Measurements from ENCODE around the gene SLC12A7.

SLC12A7 gene

DNA sequence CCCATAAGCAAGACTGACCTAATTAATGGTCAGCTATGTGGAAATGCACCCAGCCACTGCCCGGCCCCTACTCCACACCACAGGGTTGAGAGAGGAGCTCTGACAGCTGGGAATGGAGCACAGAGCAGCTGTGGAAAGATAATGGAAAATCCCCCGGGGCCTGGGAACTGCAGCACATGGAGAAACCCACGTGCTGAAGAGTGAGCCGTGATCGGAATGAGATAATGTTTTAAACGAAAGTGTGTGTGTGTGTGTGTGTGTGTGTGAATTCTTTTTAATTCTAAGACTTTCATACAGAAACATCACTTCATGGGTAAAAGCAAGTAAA is 13.1 kb upstream of the SLC12A7 start:
- no peak for DNase-seq (ENCODE audit: low read depth, low spot score)
- H3K27ac ChIP-seq, result no peak overlapping the region
- H3K4me3 ChIP-seq, result no peak overlapping the region
- no peak overlapping the region for H3K9ac ChIP-seq (ENCODE audit: insufficient read length)
- H3K36me3 ChIP-seq (ENCODE audit: insufficient read depth, low read length), result no peaks in the 10 kb centered on the region
- H3K9me3 ChIP-seq (ENCODE audit: low read depth, low read length), result no peaks in the 10 kb centered on the region
- TF ChIP-seq EZH2 (IDR thresholded peaks at IDR 0.05), result no peak

DNA sequence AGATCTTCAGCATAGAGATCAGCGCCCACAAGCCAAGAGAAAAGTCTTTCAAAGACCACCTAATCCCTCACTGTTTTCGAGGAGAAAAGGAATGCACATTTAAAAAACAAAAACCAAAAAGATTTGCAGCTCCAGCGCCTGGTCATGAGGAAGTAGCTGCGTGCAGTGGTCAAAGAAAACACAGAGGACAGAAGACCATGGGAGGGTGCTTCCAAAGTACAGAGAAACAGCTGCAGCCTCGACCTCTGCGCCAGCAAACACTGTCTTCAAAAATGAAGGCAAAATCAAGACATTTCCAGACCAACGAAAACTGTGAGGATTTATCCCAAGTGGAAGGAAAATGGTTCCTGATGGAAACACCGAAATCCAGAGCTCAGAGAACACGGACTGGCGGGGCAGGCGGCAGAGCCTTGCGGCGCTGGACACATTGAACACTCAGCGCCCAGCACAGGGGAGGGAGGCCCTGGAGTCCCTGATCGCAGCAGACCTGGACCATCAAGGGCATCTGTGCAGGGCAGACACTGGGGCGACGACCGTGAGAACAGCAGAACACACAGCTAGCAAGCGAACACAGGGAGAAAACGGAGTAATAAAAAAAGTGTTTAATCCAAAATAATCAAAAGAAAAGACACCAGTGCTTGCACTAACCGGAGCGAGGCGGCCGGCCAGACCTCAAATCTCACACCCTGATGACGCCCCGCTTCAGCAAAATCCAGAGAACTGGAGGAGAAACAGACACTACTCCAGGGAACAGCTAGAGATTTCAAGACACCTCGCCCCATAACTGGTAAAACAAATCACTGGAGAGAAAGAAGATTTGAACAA is 12.6 kb upstream of the SLC12A7 start:
- DNase-seq (ENCODE audit: low read depth, low spot score), result no peak
- Histone ChIP-seq H3K9ac (ENCODE audit: insufficient read length) (no peak overlapping the region), H3K27ac (no peak overlapping the region), H3K36me3 (ENCODE audit: insufficient read depth, low read length) (no peaks in the 10 kb centered on the region), H3K4me3 (no peak overlapping the region), H3K9me3 (ENCODE audit: low read depth, low read length) (no peaks in the 10 kb centered on the region)
- no peak for TF ChIP-seq FOXP2 (optimal IDR thresholded peaks at IDR 0.05; ENCODE audit: control extremely low read depth, extremely low read length, insufficient read depth)

DNA sequence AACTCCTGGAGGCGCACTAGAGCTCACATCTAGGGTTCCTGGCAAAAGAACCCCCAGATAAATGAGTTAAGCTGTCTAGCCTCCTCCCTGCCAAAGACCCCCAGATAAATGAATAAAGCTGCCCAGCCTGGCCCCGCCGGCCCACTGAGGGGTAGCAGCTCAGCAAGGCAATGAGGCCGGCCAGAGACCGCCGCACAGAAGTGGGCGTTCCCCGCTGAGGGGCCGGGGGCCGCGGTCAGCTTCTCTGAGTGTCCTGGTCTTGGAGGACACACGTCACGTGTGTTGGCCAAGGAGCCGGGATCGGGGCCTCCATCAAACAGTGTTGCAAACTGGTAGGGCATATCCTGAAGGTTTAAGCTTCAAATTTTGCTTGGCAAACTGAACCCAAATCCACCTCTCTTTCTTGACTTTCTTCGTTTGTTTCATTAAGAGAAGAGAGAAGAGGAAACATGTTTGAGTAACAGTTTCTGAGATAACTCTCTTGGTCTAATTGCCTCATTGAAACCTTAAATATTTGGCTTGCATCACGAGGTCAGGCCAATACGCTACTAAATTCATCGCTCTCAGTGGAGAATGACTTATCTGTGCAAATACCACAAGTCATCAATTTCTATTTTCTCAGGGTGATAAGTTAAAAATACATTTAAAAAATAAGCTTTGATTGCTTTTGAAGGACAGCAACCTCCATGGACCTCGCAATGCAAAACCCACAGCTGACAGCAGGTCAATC is 11.7 kb upstream of the SLC12A7 start:
- Histone ChIP-seq H3K36me3 (ENCODE audit: insufficient read depth, low read length) (no peaks in the 10 kb centered on the region), H3K27ac (no peak overlapping the region), H3K9ac (ENCODE audit: insufficient read length) (no peak overlapping the region), H3K9me3 (ENCODE audit: low read depth, low read length) (no peaks in the 10 kb centered on the region), H3K4me3 (no peak overlapping the region)
- no peak for TF ChIP-seq FOXP2 (optimal IDR thresholded peaks at IDR 0.05; ENCODE audit: control extremely low read depth, extremely low read length, insufficient read depth)
- no peak for TF ChIP-seq POLR2AphosphoS5 (IDR thresholded peaks at IDR 0.05; ENCODE audit: borderline replicate concordance, low read depth, low read length)
- TF ChIP-seq EZH2 (IDR thresholded peaks at IDR 0.05), result no peak
- no peak for DNase-seq (ENCODE audit: low read depth, low spot score)

DNA sequence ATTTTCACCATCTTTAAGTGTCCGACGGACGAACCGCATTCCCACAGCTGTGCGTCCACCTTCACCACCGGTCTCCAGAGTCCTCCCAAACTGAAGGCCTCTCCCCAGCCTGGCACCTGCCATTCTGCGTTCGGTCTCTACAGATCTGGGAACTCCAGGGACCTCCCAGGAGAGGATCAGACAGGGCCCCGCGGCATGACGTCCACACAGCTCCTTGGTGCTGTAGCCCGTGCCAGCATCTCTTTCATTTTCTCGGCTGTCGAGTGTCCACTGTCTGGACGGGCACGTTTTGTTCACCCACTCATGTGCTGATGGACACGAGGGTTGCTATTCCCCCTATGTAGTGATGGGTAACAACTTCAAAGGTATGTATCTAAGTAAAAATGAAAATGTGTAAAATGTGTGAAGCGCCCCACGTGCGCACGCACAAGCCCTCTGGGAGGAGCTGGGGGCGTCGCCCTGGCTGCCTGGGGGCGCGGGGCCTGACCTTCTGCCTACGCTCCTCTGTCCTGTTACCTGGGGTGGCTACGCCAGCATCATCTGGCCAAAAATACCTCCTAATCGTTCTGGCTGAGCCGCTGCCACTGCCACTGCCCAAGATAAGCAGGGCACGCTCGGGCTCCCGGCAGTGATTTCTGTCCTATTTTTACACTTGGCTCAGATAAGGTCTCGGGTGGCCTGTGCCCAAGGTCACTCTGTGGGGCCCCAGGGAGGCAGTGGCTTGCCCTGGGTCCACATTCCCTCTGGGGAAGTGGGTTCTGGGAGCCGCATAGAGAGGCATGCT is 10.8 kb upstream of the SLC12A7 start:
- H3K9ac ChIP-seq (ENCODE audit: insufficient read length), result no peak overlapping the region
- TF ChIP-seq POLR2AphosphoS5 (IDR thresholded peaks at IDR 0.05; ENCODE audit: borderline replicate concordance, low read depth, low read length), result no peak
- TF ChIP-seq EZH2 (IDR thresholded peaks at IDR 0.05), result no peak
- TF ChIP-seq FOXP2 (optimal IDR thresholded peaks at IDR 0.05; ENCODE audit: control extremely low read depth, extremely low read length, insufficient read depth), result no peak
- no peak for DNase-seq (ENCODE audit: low read depth, low spot score)
- no peaks in the 10 kb centered on the region for H3K36me3 ChIP-seq (ENCODE audit: insufficient read depth, low read length)
- no peak overlapping the region for H3K27ac ChIP-seq
- no peaks in the 10 kb centered on the region for H3K9me3 ChIP-seq (ENCODE audit: low read depth, low read length)
- H3K4me3 ChIP-seq, result no peak overlapping the region

DNA sequence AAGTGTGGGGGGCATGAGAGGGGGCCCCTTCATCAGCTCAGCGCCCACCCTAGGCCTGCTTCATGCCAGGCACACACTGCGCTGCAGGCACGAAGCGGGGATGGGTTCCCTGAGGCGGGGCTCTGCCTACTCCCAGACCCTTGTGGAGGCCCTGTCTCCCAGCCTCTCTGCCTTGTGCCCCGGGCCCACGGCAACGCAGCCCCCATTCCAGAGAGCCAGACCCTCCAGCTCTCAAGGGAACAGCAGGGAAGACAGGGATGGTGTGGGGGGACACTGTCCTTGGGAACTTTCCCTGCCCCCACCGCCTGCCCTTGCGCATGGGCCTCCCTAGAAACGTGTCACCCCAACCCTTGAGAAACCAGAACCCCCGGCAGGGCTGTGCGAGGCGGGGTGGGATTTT is 10.0 kb upstream of the SLC12A7 start:
- TF ChIP-seq FOXP2 (optimal IDR thresholded peaks at IDR 0.05; ENCODE audit: control extremely low read depth, extremely low read length, insufficient read depth), result no peak
- no peak for TF ChIP-seq POLR2AphosphoS5 (IDR thresholded peaks at IDR 0.05; ENCODE audit: borderline replicate concordance, low read depth, low read length)
- TF ChIP-seq EZH2 (IDR thresholded peaks at IDR 0.05), result no peak
- DNase-seq (ENCODE audit: low read depth, low spot score), result no peak
- no peaks in the 10 kb centered on the region for H3K36me3 ChIP-seq (ENCODE audit: insufficient read depth, low read length)
- H3K9ac ChIP-seq (ENCODE audit: insufficient read length), result no peak overlapping the region
- no peaks in the 10 kb centered on the region for H3K9me3 ChIP-seq (ENCODE audit: low read depth, low read length)
- H3K4me3 ChIP-seq, result no peak overlapping the region
- H3K27ac ChIP-seq, result no peak overlapping the region

DNA sequence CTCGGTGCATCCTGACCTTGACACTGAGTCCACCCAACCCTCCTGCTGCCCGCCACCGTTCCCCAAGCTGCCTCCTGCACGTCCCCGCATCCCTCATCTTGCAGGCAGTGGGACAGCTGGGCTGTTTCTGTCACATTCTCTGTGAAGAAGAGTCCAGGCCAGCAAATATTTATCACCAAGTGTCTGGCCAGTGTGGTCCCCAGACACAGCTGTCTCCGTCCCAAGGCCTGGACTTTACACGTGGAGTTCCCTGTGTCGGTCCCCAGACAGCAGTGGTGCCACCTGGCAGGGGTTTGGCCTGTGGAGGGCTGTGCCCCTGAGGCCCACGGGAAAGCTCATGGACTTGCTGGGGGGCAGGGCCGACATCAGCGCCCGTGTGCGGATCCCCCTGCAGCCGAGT is 9.2 kb upstream of the SLC12A7 start:
- Histone ChIP-seq H3K9me3 (ENCODE audit: low read depth, low read length) (no peaks in the 10 kb centered on the region), H3K4me3 (no peak overlapping the region), H3K9ac (ENCODE audit: insufficient read length) (no peak overlapping the region), H3K36me3 (ENCODE audit: insufficient read depth, low read length) (no peaks in the 10 kb centered on the region), H3K27ac (no peak overlapping the region)
- no peak for DNase-seq (ENCODE audit: low read depth, low spot score)
- no peak for TF ChIP-seq POLR2AphosphoS5 (IDR thresholded peaks at IDR 0.05; ENCODE audit: borderline replicate concordance, low read depth, low read length)
- TF ChIP-seq FOXP2 (optimal IDR thresholded peaks at IDR 0.05; ENCODE audit: control extremely low read depth, extremely low read length, insufficient read depth), result no peak
- no peak for TF ChIP-seq EZH2 (IDR thresholded peaks at IDR 0.05)

DNA sequence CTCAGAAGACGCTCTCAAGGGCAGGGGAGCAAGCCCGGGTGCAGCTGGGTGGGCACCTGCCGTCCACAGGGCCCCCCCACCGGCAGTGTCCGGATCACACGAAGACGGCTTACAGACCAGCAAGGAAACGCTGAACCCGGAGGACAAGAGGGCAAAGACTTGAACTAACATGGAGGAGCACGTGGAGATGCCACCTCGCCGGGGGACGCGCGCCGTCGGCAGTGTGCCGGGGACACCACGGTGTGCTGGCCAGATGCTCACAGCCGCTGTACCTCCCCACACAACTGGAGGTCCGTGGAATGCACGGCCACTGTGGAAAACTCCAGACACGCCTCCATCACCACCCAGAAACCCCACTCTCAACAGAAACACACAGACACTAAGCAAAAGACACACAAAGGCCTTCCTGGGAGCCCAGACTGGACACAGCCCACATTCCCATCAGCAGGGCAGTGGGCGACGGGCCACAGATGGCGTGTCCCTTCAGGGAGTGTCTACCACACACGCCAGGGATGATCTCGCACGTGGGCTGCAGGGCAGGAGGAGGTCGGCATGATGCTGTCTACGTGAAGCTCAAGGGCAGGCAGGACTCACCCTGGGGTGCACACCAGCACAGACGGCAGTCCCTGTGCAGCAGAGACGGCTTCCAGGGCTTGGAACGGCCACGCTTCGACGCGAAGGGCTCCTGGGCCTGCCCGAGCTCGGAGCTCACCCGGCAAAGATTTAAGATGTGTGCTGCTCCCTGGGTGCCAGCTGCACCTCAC is 8.6 kb upstream of the SLC12A7 start:
- no peak for DNase-seq (ENCODE audit: low read depth, low spot score)
- Histone ChIP-seq H3K9me3 (ENCODE audit: low read depth, low read length) (no peaks in the 10 kb centered on the region), H3K36me3 (ENCODE audit: insufficient read depth, low read length) (no peaks in the 10 kb centered on the region), H3K9ac (ENCODE audit: insufficient read length) (no peak overlapping the region), H3K4me3 (no peak overlapping the region), H3K27ac (no peak overlapping the region)
- no peak for TF ChIP-seq FOXP2 (optimal IDR thresholded peaks at IDR 0.05; ENCODE audit: control extremely low read depth, extremely low read length, insufficient read depth)

DNA sequence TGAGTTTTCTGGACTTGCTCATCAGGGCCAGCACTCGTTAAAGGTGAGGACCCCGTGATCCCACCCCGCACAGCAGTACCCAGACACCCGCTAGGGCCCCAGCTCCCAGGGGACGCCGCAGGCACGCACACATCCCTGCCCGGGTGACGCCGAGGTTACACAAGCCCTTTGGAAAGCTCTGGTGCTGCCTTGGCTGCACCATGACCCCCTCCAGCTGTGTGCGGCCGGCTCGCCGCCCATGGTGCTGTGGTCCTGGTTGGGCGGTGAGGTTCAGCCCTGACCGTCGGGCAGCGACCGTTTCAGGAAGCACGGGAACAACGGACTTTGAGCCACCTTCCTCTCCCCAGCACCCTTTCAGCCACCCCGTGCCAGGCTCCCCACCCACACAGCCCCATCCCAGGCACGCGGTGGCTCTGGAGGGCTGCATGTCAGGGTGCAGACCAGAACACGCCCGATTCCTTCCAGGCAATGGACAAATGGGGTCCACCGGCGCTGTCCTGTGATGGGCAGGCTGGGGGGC is 7.5 kb upstream of the SLC12A7 start:
- Histone ChIP-seq H3K36me3 (ENCODE audit: insufficient read depth, low read length) (no peaks in the 10 kb centered on the region), H3K9ac (ENCODE audit: insufficient read length) (no peak overlapping the region), H3K4me3 (no peak overlapping the region), H3K27ac (no peak overlapping the region), H3K9me3 (ENCODE audit: low read depth, low read length) (no peaks in the 10 kb centered on the region)
- no peak for DNase-seq (ENCODE audit: low read depth, low spot score)
- no peak for TF ChIP-seq EZH2 (IDR thresholded peaks at IDR 0.05)
- no peak for TF ChIP-seq POLR2AphosphoS5 (IDR thresholded peaks at IDR 0.05; ENCODE audit: borderline replicate concordance, low read depth, low read length)
- no peak for TF ChIP-seq FOXP2 (optimal IDR thresholded peaks at IDR 0.05; ENCODE audit: control extremely low read depth, extremely low read length, insufficient read depth)

Data from SK-N-MC (cell line).